Ishikawa (cell line): ENCODE measurements around the gene RTTN.

ENCODE experiments used
- CEBPB ChIP-seq: IDR thresholded peaks from 2 replicates; pipeline ENCODE4 v1.6.1; 2012
- CREB1 ChIP-seq: IDR thresholded peaks from 2 replicates; pipeline ENCODE4 v1.6.1; 2012; ENCODE audit warnings: low read depth
- EGR1 ChIP-seq: IDR thresholded peaks from 2 replicates; pipeline ENCODE4 v1.6.1; 2012
- EP300 ChIP-seq: IDR thresholded peaks from 2 replicates; pipeline ENCODE4 v1.6.1; 2012; ENCODE audit warnings: borderline replicate concordance
- FOXM1 ChIP-seq: IDR thresholded peaks from 2 replicates; pipeline ENCODE4 v1.6.1; 2012; ENCODE audit warnings: low read depth, borderline replicate concordance
- MAX ChIP-seq: IDR thresholded peaks from 2 replicates; pipeline ENCODE4 v1.6.1; 2012
- NFIC ChIP-seq: IDR thresholded peaks from 2 replicates; pipeline ENCODE4 v1.6.1; 2012
- RAD21 ChIP-seq: IDR thresholded peaks from 2 replicates; pipeline ENCODE4 v1.6.1; 2012; ENCODE audit warnings: low read depth
- TAF1 ChIP-seq: IDR thresholded peaks from 2 replicates; pipeline ENCODE4 v1.6.1; 2012; ENCODE audit warnings: low read depth, mild to moderate bottlenecking
- TCF12 ChIP-seq: IDR thresholded peaks from 2 replicates; pipeline ENCODE4 v1.6.1; 2012; ENCODE audit warnings: low read depth
- TEAD4 ChIP-seq: IDR thresholded peaks from 2 replicates; pipeline ENCODE4 v1.6.1; 2012
- YY1 ChIP-seq: IDR thresholded peaks from 2 replicates; pipeline ENCODE4 v1.6.1; 2012; ENCODE audit warnings: low read depth
- ZBTB7A ChIP-seq: IDR thresholded peaks from 2 replicates; pipeline ENCODE4 v1.6.1; 2012; ENCODE audit warnings: low read depth
- TF ChIP-seq, protein P1 (sequence below): IDR thresholded peaks from 2 replicates; pipeline ENCODE4 v1.6.1; 2012
- TF ChIP-seq, protein P2 (sequence below): IDR thresholded peaks from 2 replicates; pipeline ENCODE4 v1.6.1; 2012; ENCODE audit warnings: low read depth, mild to moderate bottlenecking

Gene RTTN

GRCh38 chr18:70047931-70048603, 157.4 kb downstream of the RTTN start:
- TF ChIP-seq CREB1: no peak
- no peak for TF ChIP-seq EGR1
- TF ChIP-seq, protein P1, sequence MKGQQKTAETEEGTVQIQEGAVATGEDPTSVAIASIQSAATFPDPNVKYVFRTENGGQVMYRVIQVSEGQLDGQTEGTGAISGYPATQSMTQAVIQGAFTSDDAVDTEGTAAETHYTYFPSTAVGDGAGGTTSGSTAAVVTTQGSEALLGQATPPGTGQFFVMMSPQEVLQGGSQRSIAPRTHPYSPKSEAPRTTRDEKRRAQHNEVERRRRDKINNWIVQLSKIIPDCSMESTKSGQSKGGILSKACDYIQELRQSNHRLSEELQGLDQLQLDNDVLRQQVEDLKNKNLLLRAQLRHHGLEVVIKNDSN: no peak

DNA sequence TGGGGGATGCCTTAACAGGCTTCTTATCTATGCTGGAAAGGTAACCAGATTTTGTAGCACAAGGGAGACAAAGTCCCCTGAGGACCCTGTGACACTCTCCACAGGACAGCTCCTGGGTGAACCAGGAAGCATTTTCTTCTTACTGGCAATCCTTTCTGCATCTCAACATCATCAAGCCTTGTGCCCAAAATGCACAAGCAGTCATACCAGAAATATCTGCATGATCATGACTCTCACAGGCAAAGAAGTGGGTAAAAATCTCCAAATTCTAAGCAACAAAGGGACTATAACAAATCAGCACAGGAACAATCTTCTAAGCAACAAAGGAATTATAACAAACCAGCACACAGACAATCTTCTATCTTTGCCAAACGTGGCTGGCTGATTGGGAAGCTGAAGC, 158.7 kb downstream of the RTTN start:
- TF ChIP-seq CREB1 (no peak), MAX (no peak), EP300 (no peak), TAF1 (no peak), NFIC (no peak), FOXM1 (no peak)

- no peak for TF ChIP-seq MAX
- no peak for TF ChIP-seq CEBPB
- TF ChIP-seq TCF12: no peak
- TF ChIP-seq YY1: no peak
- TF ChIP-seq, protein P2, sequence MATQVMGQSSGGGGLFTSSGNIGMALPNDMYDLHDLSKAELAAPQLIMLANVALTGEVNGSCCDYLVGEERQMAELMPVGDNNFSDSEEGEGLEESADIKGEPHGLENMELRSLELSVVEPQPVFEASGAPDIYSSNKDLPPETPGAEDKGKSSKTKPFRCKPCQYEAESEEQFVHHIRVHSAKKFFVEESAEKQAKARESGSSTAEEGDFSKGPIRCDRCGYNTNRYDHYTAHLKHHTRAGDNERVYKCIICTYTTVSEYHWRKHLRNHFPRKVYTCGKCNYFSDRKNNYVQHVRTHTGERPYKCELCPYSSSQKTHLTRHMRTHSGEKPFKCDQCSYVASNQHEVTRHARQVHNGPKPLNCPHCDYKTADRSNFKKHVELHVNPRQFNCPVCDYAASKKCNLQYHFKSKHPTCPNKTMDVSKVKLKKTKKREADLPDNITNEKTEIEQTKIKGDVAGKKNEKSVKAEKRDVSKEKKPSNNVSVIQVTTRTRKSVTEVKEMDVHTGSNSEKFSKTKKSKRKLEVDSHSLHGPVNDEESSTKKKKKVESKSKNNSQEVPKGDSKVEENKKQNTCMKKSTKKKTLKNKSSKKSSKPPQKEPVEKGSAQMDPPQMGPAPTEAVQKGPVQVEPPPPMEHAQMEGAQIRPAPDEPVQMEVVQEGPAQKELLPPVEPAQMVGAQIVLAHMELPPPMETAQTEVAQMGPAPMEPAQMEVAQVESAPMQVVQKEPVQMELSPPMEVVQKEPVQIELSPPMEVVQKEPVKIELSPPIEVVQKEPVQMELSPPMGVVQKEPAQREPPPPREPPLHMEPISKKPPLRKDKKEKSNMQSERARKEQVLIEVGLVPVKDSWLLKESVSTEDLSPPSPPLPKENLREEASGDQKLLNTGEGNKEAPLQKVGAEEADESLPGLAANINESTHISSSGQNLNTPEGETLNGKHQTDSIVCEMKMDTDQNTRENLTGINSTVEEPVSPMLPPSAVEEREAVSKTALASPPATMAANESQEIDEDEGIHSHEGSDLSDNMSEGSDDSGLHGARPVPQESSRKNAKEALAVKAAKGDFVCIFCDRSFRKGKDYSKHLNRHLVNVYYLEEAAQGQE: no peak
- no peak for TF ChIP-seq TAF1
- TF ChIP-seq, protein P1: no peak
- TF ChIP-seq EGR1: no peak
- no peak for TF ChIP-seq TEAD4
- no peak for TF ChIP-seq CREB1
- no peak for TF ChIP-seq RAD21
- TF ChIP-seq ZBTB7A: no peak
- no peak for TF ChIP-seq NFIC
- no peak for TF ChIP-seq FOXM1
- no peak for TF ChIP-seq EP300
These were observed 159.3 kb downstream of the RTTN start for GRCh38 chr18:70046207-70046606.

GRCh38 chr18:70044632-70045031, 160.9 kb downstream of the RTTN start:
- TF ChIP-seq TEAD4: no peak
- TF ChIP-seq CREB1: no peak
- TF ChIP-seq TCF12: no peak
- TF ChIP-seq ZBTB7A: no peak
- TF ChIP-seq, protein P1: no peak
- TF ChIP-seq RAD21: no peak
- no peak for TF ChIP-seq FOXM1
- no peak for TF ChIP-seq CEBPB
- TF ChIP-seq TAF1: no peak
- TF ChIP-seq, protein P2: no peak
- TF ChIP-seq MAX: no peak
- no peak for TF ChIP-seq EGR1
- TF ChIP-seq YY1: no peak
- TF ChIP-seq NFIC: no peak
- no peak for TF ChIP-seq EP300

DNA sequence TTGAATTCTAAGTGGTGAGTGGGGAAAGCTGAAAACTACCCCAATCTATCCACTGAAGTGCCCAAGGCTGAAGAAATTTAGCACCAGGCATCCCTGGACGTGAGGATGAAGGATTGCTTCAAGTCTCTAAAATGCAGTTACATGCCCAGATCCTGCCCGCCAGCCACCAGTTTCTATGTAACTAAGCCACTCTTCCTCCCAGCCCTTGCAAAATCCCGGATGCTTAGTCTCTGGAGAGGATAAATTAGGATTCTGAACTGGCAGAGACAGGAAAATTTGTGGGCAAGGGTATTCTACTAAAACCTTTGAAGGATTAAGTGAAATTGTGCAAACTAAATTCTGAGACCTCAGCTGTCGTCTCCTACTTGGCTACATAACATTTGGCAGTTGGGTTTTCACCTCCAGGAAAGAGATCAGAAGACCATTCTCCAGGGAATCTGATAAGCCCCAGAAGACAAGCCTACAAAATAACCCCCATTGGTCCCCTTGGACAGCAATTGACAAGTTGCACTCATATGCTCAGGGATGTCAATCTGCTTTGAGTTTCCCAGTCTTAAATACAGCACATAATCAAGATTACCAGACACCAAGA, 163.9 kb downstream of the RTTN start:
- TF ChIP-seq CREB1: no peak
- TF ChIP-seq EP300: no peak
- no peak for TF ChIP-seq NFIC
- no peak for TF ChIP-seq YY1
- TF ChIP-seq RAD21: no peak
- no peak for TF ChIP-seq MAX
- TF ChIP-seq, protein P2: no peak
- no peak for TF ChIP-seq EGR1
- no peak for TF ChIP-seq TEAD4
- TF ChIP-seq, protein P1: no peak
- no peak for TF ChIP-seq ZBTB7A
- TF ChIP-seq TAF1: no peak
- no peak for TF ChIP-seq CEBPB
- no peak for TF ChIP-seq FOXM1
- TF ChIP-seq TCF12: no peak
